Measurements from ENCODE around the gene TNNT3. TPM values are rescaled to one million over a fixed set of nuclear protein-coding genes. Genes with fewer than 3 reads are reported as not detected.

TNNT3 gene
- polyA plus RNA-seq, 2 of the 4 experiments (the other 2 are of a cell fraction): not detected

GRCh38 chr11:1882265-1883238 is 37.0 kb upstream of the TNNT3 start:
- CTCF ChIA-PET: interaction anchor here (0.6 to 10.1 kb wide), 79 partner anchors 8 to 1321 kb away, joined by 3 to 334 read pairs (median 5); partner anchors contain the start of genes H19, LSP1, MRPL23 and PRR33
- 30% methylated on average over 6 of the region's 23 CpGs for WGBS (ENCODE audit: missing lambda C conversion rate)

GRCh38 chr11:1883346-1884302 is 35.9 kb upstream of the TNNT3 start:
- no peak for FAIRE-seq
- DNase-seq (ENCODE audit: low read depth in 1 of 2, low spot score in 1 of 2): no peak
- ChIA-PET POLR2A (interaction anchor here (0.7 kb wide), 1 partner anchor 115 kb away, joined by 3 read pairs; no protein-coding TSS in a partner anchor), CTCF (interaction anchor here (0.6 to 10.1 kb wide), 37 partner anchors 7 to 280 kb away, joined by 3 to 334 read pairs (median 6); partner anchors contain the start of genes LSP1, MRPL23, PRR33 and TNNT3)
- Histone ChIP-seq H3K4me2 (no peak overlapping the region), H3K27ac (no peak overlapping the region), H3K9me3 (no peaks in the 10 kb centered on the region), H3K4me1 (no peaks in the 10 kb centered on the region), H3K4me3 (no peak overlapping the region)
- 53% methylated on average over 12 of the region's 14 CpGs for WGBS (ENCODE audit: missing lambda C conversion rate)
- ATAC-seq: no peak
- TF ChIP-seq RCOR1 (IDR thresholded peaks at IDR 0.05; ENCODE audit: low read depth, low read length): no peak
- TF ChIP-seq RARB (CRISPR knock-in tag; IDR thresholded peaks at IDR 0.05): no peak

More at GRCh38 chr11:1882265-1883238, 37.0 kb upstream of the TNNT3 start:
- no peaks in the 10 kb centered on the region for H3K9me3 ChIP-seq
- TF ChIP-seq SMC3 (IDR thresholded peaks at IDR 0.05) (peak; percentile 90), CTCF (IDR thresholded peaks at IDR 0.05) (peak; percentile 81), MAZ (IDR thresholded peaks at IDR 0.05; ENCODE audit: borderline replicate concordance, low read depth, low read length) (0 out of 2 replicates have a peak, but pooled peaks have one; percentile 36), RAD21 (conservative IDR thresholded peaks at IDR 0.05 in 1 of 2, IDR thresholded peaks at IDR 0.05 in 1 of 2) (peak; percentile 87 to 89), EHF (CRISPR knock-in tag; IDR thresholded peaks at IDR 0.05) (no peak), PBX3 (IDR thresholded peaks at IDR 0.05) (no peak), FOSL2 (IDR thresholded peaks at IDR 0.05) (no peak), FOSL2 (CRISPR knock-in tag; IDR thresholded peaks at IDR 0.05) (no peak)
- no peak overlapping the region for H3K4me2 ChIP-seq
- FAIRE-seq: no peak
- no peak overlapping the region; a peak in 1 of 6 replicates for H3K27ac ChIP-seq
- no peak overlapping the region for H3K4me3 ChIP-seq
- POLR2A ChIA-PET: interaction anchor here (0.8 kb wide), 1 partner anchor 118 kb away, joined by 6 read pairs; no protein-coding TSS in a partner anchor
- ATAC-seq: peak; percentile 85 to 97
- DNase-seq (ENCODE audit: low read depth in 1 of 2, low spot score in 1 of 2): peak; percentile 73 to 89
- no peaks in the 10 kb centered on the region for H3K4me1 ChIP-seq

GRCh38 chr11:1884303-1884700 is 35.2 kb upstream of the TNNT3 start:
- no peaks in the 10 kb centered on the region for H3K9me3 ChIP-seq
- ATAC-seq (no peak), FAIRE-seq (no peak), DNase-seq (ENCODE audit: low read depth in 1 of 2, low spot score in 1 of 2) (no peak)
- no peak overlapping the region for H3K27ac ChIP-seq
- no peak overlapping the region for H3K4me3 ChIP-seq
- POLR2A ChIA-PET: no interaction called here
- 35% methylated on average over 5 of the region's 5 CpGs for WGBS (ENCODE audit: missing lambda C conversion rate)
- CTCF ChIA-PET: interaction anchor here (0.8 to 10.1 kb wide), 9 partner anchors 9 to 279 kb away, joined by 3 to 334 read pairs (median 4); partner anchors contain the start of gene TNNT3
- no peaks in the 10 kb centered on the region for H3K4me1 ChIP-seq
- H3K4me2 ChIP-seq: no peak overlapping the region
- TF ChIP-seq JUN (IDR thresholded peaks at IDR 0.05): no peak
- TF ChIP-seq RARB (CRISPR knock-in tag; IDR thresholded peaks at IDR 0.05): no peak
- no peak for TF ChIP-seq PBX3 (IDR thresholded peaks at IDR 0.05)
- no peak for TF ChIP-seq MYC (IDR thresholded peaks at IDR 0.05; ENCODE audit: borderline replicate concordance, low read length)
- TF ChIP-seq ELK1 (IDR thresholded peaks at IDR 0.05; ENCODE audit: low read depth, low read length): no peak
- TF ChIP-seq MAZ (IDR thresholded peaks at IDR 0.05; ENCODE audit: borderline replicate concordance, low read depth, low read length): no peak
- no peak for TF ChIP-seq SREBF2 (IDR thresholded peaks at IDR 0.05)
- no peak for TF ChIP-seq EP300 (IDR thresholded peaks at IDR 0.05)
- no peak for TF ChIP-seq POLR2A (IDR thresholded peaks at IDR 0.05; ENCODE audit: low read length)
- TF ChIP-seq ZNF302 (CRISPR knock-in tag; IDR thresholded peaks at IDR 0.05): no peak
- TF ChIP-seq REST (IDR thresholded peaks at IDR 0.05): no peak
- TF ChIP-seq ZFP36 (IDR thresholded peaks at IDR 0.05; ENCODE audit: borderline replicate concordance, partially characterized antibody): no peak
